Prostate gland (tissue), 2 donors: ENCODE measurements around the gene P2RY4. TPM values are rescaled to one million over a fixed set of nuclear protein-coding genes. Genes with fewer than 3 reads are reported as not detected.
"Not testable (repeated sequence)": the region's sequence is repeated elsewhere in the genome, so short reads cannot be mapped to it uniquely, and the experiment has no call there.

Experiments
- DNase-seq: peaks from one replicate; pipeline ENCODE4 v3.0.0-alpha.2; 2019; ENCODE audit warnings: low spot score
- H3K27ac ChIP-seq, 2 donors: fragments of 200-600 bp; sonication (generic); 2 replicates each; pipeline ENCODE4 v1.5.1; 2017 to 2019
- H3K27me3 ChIP-seq: fragments of 200-600 bp; sonication (generic); replicated peaks from 2 replicates; pipeline ENCODE4 v1.5.1; 2019; ENCODE audit not compliant: insufficient read depth
- H3K36me3 ChIP-seq, 2 donors: fragments of 200-600 bp; sonication (generic); 1 replicate in 1 of 2; 2 replicates in 1 of 2; pipeline versions ENCODE4 v1.5.1 to v1.8.1; 2017 to 2019
- H3K4me1 ChIP-seq: fragments of 200-600 bp; sonication (generic); replicated peaks from 2 replicates; pipeline ENCODE4 v1.5.1; 2019
- H3K4me3 ChIP-seq, 2 donors: fragments of 200-600 bp; sonication (generic); 2 replicates each; pipeline ENCODE4 v1.5.1; 2017 to 2019
- H3K9me3 ChIP-seq: fragments of 200-600 bp; sonication (generic); 2 replicates; pipeline ENCODE4 v1.5.1; 2017
- CTCF ChIP-seq, 4 experiments: fragments of 200-600 bp in 2 of 4; fragments of 450-650 bp in 2 of 4; sonication (generic) in 2 of 4; IDR thresholded peaks; 1 replicate in 3 of 4; 2 replicates in 1 of 4; pipeline ENCODE4 v1.5.1; 2016 to 2019; ENCODE audit warnings: antibody characterized with exemption in 4 of 4, mild to moderate bottlenecking in 2 of 4, moderate library complexity in 2 of 4
- POLR2A ChIP-seq: fragments of 450-650 bp; IDR thresholded peaks from one replicate; pipeline ENCODE4 v1.6.1; 2016; ENCODE audit warnings: antibody characterized with exemption, mild to moderate bottlenecking
- POLR2AphosphoS5 ChIP-seq: sonication (generic); formaldehyde crosslinking; IDR thresholded peaks from one replicate; pipeline ENCODE4 v1.6.1; 2017; ENCODE audit warnings: antibody characterized with exemption
- WGBS: methylation state at CpG from one replicate; pipeline ENCODE4 v1.1.5; 2018; 5-methylcytosine and 5-hydroxymethylcytosine counted together
- intact Hi-C: fragments of 100-400 bp; cut with DNase I; formaldehyde crosslinking; loops from one replicate; pipeline ENCODE4 v1.14.2; 2022
- total RNA-seq, 2 donors: library from RNA; depleted of rRNA; stranded (reverse); fragments of >200 nt; gene quantifications; one replicate each; pipeline ENCODE4 v1.1.0, GENCODE V29; 2016

The P2RY4 gene
- total RNA-seq, 2 donors from 2014 or later, result 1.1 TPM; not detected in 1

DNA sequence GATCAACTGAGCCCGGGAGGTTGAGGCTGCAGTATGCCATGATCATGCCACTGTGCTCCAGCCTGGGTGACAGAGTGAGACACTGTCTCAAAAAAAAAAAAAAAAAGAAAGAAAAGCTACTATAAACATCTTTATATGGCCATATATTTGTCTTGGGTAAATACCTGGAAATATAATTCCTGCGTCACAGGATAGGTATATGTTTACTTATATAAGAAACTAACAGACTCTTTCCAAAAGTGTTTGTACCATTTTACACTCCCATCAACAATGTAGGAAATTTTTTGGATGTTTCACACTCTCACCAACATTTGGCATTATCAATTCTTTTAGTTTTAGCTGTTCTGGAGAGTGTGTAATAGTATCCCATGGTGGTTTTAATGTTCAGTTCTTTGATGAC lies 12.8 kb downstream of the P2RY4 start:
- WGBS, result 85% methylated on average over 2 of the region's 2 CpGs
- Histone ChIP-seq H3K36me3 (no peaks in the 10 kb centered on the region), H3K9me3 (no peaks in the 10 kb centered on the region), H3K27ac (no peak overlapping the region), H3K4me3 (no peak overlapping the region), H3K27me3 (no peaks in the 10 kb centered on the region), H3K4me1 (no peaks in the 10 kb centered on the region)
- intact Hi-C loops, result no loop called here
- no peak for DNase-seq
- no peak for TF ChIP-seq POLR2A
- TF ChIP-seq POLR2AphosphoS5, result peak; percentile 28

- no peak for DNase-seq
- intact Hi-C loops, result no loop called here
- no peak overlapping the region for H3K27ac ChIP-seq
- H3K9me3 ChIP-seq, result no peaks in the 10 kb centered on the region
- WGBS, result 76% methylated on average over 6 of the region's 6 CpGs
- no peaks in the 10 kb centered on the region for H3K4me1 ChIP-seq
- no peak overlapping the region for H3K4me3 ChIP-seq
- H3K36me3 ChIP-seq, result no peaks in the 10 kb centered on the region
- no peaks in the 10 kb centered on the region for H3K27me3 ChIP-seq
- TF ChIP-seq POLR2AphosphoS5, result no peak
Measured at GRCh38 chrX:70244881-70245280, 15.1 kb downstream of the P2RY4 start.

- WGBS, result 88% methylated on average over 4 of the region's 5 CpGs
Measured at GRCh38 chrX:70243601-70244000, 16.4 kb downstream of the P2RY4 start.

GRCh38 chrX:70241501-70241900 lies 18.5 kb downstream of the P2RY4 start:
- no peak overlapping the region for H3K4me3 ChIP-seq
- no peaks in the 10 kb centered on the region for H3K27me3 ChIP-seq
- 100% methylated on average over 2 of the region's 2 CpGs for WGBS
- H3K36me3 ChIP-seq, result no peaks in the 10 kb centered on the region
- DNase-seq, result no peak
- TF ChIP-seq POLR2A (no peak), POLR2AphosphoS5 (no peak), CTCF (IDR thresholded peaks at IDR 0.05) (no peak)
- no peaks in the 10 kb centered on the region for H3K4me1 ChIP-seq
- intact Hi-C loops, result no loop called here
- H3K27ac ChIP-seq, result no peak overlapping the region
- H3K9me3 ChIP-seq, result no peaks in the 10 kb centered on the region

More at GRCh38 chrX:70243601-70244000, 16.4 kb downstream of the P2RY4 start:
- DNase-seq, H3K27me3 ChIP-seq, intact Hi-C loops, H3K4me1 ChIP-seq, H3K4me3 ChIP-seq, H3K9me3 ChIP-seq, H3K36me3 ChIP-seq, H3K27ac ChIP-seq: not testable (repeated sequence)

GRCh38 chrX:70240751-70241150 lies 19.3 kb downstream of the P2RY4 start:
- Histone ChIP-seq H3K27me3 (no peaks in the 10 kb centered on the region), H3K27ac (no peak overlapping the region), H3K4me3 (no peak overlapping the region), H3K4me1 (no peaks in the 10 kb centered on the region), H3K9me3 (no peaks in the 10 kb centered on the region), H3K36me3 (no peaks in the 10 kb centered on the region)
- whole genome bisulfite sequencing, result 100% methylated on average over 1 of the region's 1 CpG
- no peak for DNase-seq
- intact Hi-C loops, result no loop called here
- no peak for TF ChIP-seq POLR2AphosphoS5
- no peak for TF ChIP-seq POLR2A
- no peak for TF ChIP-seq CTCF (IDR thresholded peaks at IDR 0.05)

- intact Hi-C loops, result no loop called here
- no peak for DNase-seq
- H3K36me3 ChIP-seq, result no peaks in the 10 kb centered on the region
- no peaks in the 10 kb centered on the region for H3K4me1 ChIP-seq
- no peaks in the 10 kb centered on the region for H3K9me3 ChIP-seq
- no peak within 1 kb of the TSS for H3K4me3 ChIP-seq
- no peaks in the 10 kb centered on the region for H3K27me3 ChIP-seq
- no peak for TF ChIP-seq CTCF (IDR thresholded peaks at IDR 0.05)
- H3K27ac ChIP-seq, result no peak within 1 kb of the TSS
- 75% methylated on average over 2 of the region's 3 CpGs for WGBS
Measured at GRCh38 chrX:70234355-70234754, 25.6 kb downstream of the P2RY4 start, which contains the start of gene AWAT1. TSS of gene AWAT1 (plus strand) at chrX:70234655. CDS start at chrX:70234696, 41 bp downstream.
